Measurements from ENCODE around the gene PDS5A.
"Not testable (repeated sequence)": the region's sequence is repeated elsewhere in the genome, so short reads cannot be mapped to it uniquely, and the experiment has no call there.

PDS5A gene

GRCh38 chr4:39977489-39978377 lies at the start of gene PDS5A:
PDS5A (minus strand) TSS chr4:39977911; CDS start chr4:39976577, 1,334 bp downstream.
- peak; percentile 82 for DNase-seq (ENCODE audit: low read depth)

- DNase-seq (ENCODE audit: low read depth) = not testable (repeated sequence)
Measured at GRCh38 chr4:40024049-40024448, 46.3 kb upstream of the PDS5A start.

GRCh38 chr4:40021116-40021515 lies 43.4 kb upstream of the PDS5A start:
- not testable (repeated sequence) for DNase-seq (ENCODE audit: low read depth)

- no peak for DNase-seq (ENCODE audit: low read depth)
Measured at GRCh38 chr4:40020221-40020620, 42.5 kb upstream of the PDS5A start.

- no peak for DNase-seq (ENCODE audit: low read depth)
Measured at GRCh38 chr4:40016007-40016406, 38.3 kb upstream of the PDS5A start.

GRCh38 chr4:40003986-40004385 lies 26.3 kb upstream of the PDS5A start:
- DNase-seq (ENCODE audit: low read depth) = no peak

GRCh38 chr4:40000711-40001110 lies 23.0 kb upstream of the PDS5A start:
- DNase-seq (ENCODE audit: low read depth) = no peak

- no peak for DNase-seq (ENCODE audit: low read depth)
Measured at GRCh38 chr4:39998659-39999345, 21.1 kb upstream of the PDS5A start.

- DNase-seq (ENCODE audit: low read depth) = no peak
Measured at GRCh38 chr4:39996811-39997210, 19.1 kb upstream of the PDS5A start.

- DNase-seq (ENCODE audit: low read depth) = no peak
Measured at GRCh38 chr4:39994406-39994805, 16.7 kb upstream of the PDS5A start.

- not testable (repeated sequence) for DNase-seq (ENCODE audit: low read depth)
Measured at GRCh38 chr4:39989381-39989780, 11.7 kb upstream of the PDS5A start.

GRCh38 chr4:39987485-39987884 lies 9.8 kb upstream of the PDS5A start:
- DNase-seq (ENCODE audit: low read depth) = no peak

- no peak for DNase-seq (ENCODE audit: low read depth)
Measured at GRCh38 chr4:39978904-39979303, 1.2 kb upstream of the PDS5A start.

- no peak for DNase-seq (ENCODE audit: low read depth)
Measured at GRCh38 chr4:39978378-39978775, 666 bp upstream of the PDS5A start.

- DNase-seq (ENCODE audit: low read depth) = peak; percentile 54
Measured at GRCh38 chr4:39976945-39977488, 694 bp downstream of the PDS5A start.

GRCh38 chr4:39976141-39976944 lies 1.4 kb downstream of the PDS5A start:
- DNase-seq (ENCODE audit: low read depth) = peak; percentile 41

- DNase-seq (ENCODE audit: low read depth) = no peak
Measured at GRCh38 chr4:39975488-39976089, 2.1 kb downstream of the PDS5A start.

GRCh38 chr4:39973052-39973451 lies 4.7 kb downstream of the PDS5A start:
- not testable (repeated sequence) for DNase-seq (ENCODE audit: low read depth)

GRCh38 chr4:39970671-39971640 lies 6.8 kb downstream of the PDS5A start:
- no peak for DNase-seq (ENCODE audit: low read depth)

GRCh38 chr4:39963656-39964055 lies 14.1 kb downstream of the PDS5A start:
- no peak for DNase-seq (ENCODE audit: low read depth)

All from stimulated activated CD4-positive, alpha-beta T cell treated with anti-CD3 and anti-CD28 coated beads, Interleukin-2, amount 100 ng/mL, for 4 hours (primary cell).